PFSK-1 (cell line): ENCODE results near the gene GPR132.
A peak's percentile ranks its signal among the peaks of the same experiment; 100 is the strongest.

ENCODE experiments used
- FOXP2 ChIP-seq: optimal IDR thresholded peaks from 2 replicates; pipeline ENCODE3; 2011; ENCODE audit warnings: borderline replicate concordance, control low read depth, inconsistent platforms; ENCODE audit not compliant: insufficient read depth; ENCODE audit errors: extremely low read length, extremely low read depth
- POLR2AphosphoS5 ChIP-seq: IDR thresholded peaks from 2 replicates; pipeline ENCODE4 v1.6.1; 2012; ENCODE audit warnings: low read depth, mild to moderate bottlenecking, control low read depth, low read length, moderate library complexity
- SIN3A ChIP-seq: IDR thresholded peaks from 2 replicates; pipeline ENCODE4 v1.6.1; 2012; ENCODE audit warnings: mild to moderate bottlenecking, low read length, moderate library complexity, borderline replicate concordance; ENCODE audit not compliant: insufficient read depth
- TAF1 ChIP-seq: IDR thresholded peaks from 2 replicates; pipeline ENCODE4 v1.6.1; 2012; ENCODE audit warnings: low read length, control low read depth, borderline replicate concordance; ENCODE audit not compliant: insufficient read depth
- TF ChIP-seq, protein P1 (sequence below), 2 experiments: IDR thresholded peaks; 2 replicates each; pipeline versions ENCODE4 v1.6.1 to v1.8.0; 2011 to 2012; ENCODE audit warnings: low read depth in 2 of 2, low read length in 2 of 2, control low read depth in 1 of 2, inconsistent platforms in 1 of 2, mild to moderate bottlenecking in 1 of 2, moderate library complexity in 1 of 2; ENCODE audit not compliant: insufficient read depth in 1 of 2

Gene GPR132

DNA sequence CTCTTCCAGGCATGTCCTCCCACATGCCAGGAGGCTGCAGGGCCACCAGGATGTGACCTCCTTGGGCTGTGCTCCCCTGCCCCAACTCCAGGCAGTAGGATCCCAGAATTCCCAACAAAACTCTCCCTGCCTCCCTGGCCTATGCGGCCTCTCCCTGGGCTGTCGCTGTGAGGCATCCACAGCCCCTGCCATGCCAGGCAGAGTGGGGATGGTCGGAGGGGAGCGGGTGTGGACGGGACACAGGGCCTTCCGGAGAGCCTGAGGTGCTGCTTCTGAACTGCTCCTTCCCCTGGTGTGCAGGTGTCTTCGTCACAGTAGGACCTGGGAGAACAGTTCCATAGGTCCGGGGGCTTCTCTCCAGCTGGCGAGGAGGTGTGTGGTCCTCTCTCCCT, 18.3 kb downstream of the GPR132 start:
- TF ChIP-seq FOXP2 (no peak), TAF1 (no peak), SIN3A (no peak), POLR2AphosphoS5 (no peak)
- TF ChIP-seq, protein P1, sequence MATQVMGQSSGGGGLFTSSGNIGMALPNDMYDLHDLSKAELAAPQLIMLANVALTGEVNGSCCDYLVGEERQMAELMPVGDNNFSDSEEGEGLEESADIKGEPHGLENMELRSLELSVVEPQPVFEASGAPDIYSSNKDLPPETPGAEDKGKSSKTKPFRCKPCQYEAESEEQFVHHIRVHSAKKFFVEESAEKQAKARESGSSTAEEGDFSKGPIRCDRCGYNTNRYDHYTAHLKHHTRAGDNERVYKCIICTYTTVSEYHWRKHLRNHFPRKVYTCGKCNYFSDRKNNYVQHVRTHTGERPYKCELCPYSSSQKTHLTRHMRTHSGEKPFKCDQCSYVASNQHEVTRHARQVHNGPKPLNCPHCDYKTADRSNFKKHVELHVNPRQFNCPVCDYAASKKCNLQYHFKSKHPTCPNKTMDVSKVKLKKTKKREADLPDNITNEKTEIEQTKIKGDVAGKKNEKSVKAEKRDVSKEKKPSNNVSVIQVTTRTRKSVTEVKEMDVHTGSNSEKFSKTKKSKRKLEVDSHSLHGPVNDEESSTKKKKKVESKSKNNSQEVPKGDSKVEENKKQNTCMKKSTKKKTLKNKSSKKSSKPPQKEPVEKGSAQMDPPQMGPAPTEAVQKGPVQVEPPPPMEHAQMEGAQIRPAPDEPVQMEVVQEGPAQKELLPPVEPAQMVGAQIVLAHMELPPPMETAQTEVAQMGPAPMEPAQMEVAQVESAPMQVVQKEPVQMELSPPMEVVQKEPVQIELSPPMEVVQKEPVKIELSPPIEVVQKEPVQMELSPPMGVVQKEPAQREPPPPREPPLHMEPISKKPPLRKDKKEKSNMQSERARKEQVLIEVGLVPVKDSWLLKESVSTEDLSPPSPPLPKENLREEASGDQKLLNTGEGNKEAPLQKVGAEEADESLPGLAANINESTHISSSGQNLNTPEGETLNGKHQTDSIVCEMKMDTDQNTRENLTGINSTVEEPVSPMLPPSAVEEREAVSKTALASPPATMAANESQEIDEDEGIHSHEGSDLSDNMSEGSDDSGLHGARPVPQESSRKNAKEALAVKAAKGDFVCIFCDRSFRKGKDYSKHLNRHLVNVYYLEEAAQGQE (IDR thresholded peaks at IDR 0.05; ENCODE audit: insufficient read depth in 1 of 2, low read depth in 2 of 2, low read length in 2 of 2) = no peak

DNA sequence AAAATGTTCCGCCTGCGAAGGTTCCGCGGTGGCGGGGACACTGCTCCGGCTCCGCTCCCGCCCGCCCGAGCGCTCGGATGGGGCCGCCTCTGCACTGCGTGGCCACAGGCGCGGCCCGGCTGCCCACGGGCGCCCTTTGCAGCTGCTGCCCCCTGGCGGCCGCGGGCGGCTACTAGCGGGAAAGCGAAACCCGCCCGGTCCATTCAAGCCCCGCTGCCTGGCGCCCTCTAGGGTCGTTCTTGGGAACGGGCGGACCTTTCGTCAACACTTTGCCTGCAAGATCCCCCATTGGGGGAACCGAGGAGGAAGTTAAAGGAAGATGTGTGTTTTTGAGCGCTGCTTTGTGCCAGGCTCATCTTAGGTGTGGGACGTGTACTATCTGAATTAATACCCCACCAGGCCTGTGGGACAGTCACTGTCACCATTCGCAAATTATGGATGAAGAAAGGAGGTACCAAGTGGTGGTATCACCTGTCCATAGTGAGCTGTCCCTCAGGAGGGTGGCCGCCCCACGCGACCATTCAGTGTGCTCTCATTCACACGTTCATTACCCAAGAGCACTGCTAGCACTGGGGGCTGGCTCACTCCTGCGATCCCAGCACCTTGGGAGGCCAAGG, 19.4 kb downstream of the GPR132 start:
- TF ChIP-seq FOXP2 = peak; percentile 57
- TF ChIP-seq POLR2AphosphoS5 = no peak
- TF ChIP-seq SIN3A = no peak

DNA sequence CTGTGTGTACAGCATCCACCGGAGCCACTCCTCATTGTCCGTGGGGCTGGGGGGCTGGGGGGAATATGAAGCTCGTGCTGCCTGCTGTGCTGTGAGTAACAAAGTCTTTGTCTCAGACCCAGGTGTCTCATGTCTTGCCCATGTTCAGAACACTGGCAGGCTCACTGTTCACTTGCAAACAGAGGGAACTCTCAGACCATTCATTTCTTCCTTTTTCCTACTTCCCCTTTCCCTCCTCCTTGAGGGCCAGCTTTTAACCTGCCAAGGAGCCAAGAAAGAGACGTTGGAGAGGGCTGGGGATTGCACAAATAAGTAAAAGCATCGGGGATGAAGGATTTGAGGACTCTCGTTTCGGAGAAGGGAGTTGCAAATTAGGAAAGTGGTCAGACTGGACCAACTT, 21.6 kb downstream of the GPR132 start:
- TF ChIP-seq FOXP2 = no peak
- TF ChIP-seq, protein P1 (IDR thresholded peaks at IDR 0.05; ENCODE audit: insufficient read depth in 1 of 2, low read depth in 2 of 2, low read length in 2 of 2) = no peak
- TF ChIP-seq POLR2AphosphoS5 = no peak
- TF ChIP-seq SIN3A = no peak
- TF ChIP-seq TAF1 = no peak

DNA sequence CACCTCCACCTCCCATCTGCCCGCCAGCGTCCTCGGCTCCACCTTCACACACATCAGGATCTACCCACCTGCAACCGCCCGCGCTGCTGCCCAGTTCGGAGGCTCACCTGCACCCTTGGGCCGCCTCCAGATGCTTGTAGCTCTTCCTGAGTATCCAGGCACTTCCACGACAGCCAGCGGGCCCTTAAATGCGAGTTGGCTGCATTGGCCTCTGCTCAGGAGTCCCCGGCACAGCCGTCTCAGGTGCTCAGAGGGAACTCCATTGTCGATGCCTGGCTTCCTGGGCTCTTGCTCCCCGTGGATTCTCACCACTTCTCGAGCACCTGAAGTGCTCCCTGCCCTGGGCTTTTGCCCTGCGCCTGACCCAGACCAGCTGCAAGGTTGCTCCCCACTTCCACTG, 22.4 kb downstream of the GPR132 start:
- TF ChIP-seq SIN3A = no peak
- no peak for TF ChIP-seq POLR2AphosphoS5
- TF ChIP-seq, protein P1 (IDR thresholded peaks at IDR 0.05; ENCODE audit: insufficient read depth in 1 of 2, low read depth in 2 of 2, low read length in 2 of 2) = no peak
- TF ChIP-seq TAF1 = no peak
- TF ChIP-seq FOXP2 = no peak

DNA sequence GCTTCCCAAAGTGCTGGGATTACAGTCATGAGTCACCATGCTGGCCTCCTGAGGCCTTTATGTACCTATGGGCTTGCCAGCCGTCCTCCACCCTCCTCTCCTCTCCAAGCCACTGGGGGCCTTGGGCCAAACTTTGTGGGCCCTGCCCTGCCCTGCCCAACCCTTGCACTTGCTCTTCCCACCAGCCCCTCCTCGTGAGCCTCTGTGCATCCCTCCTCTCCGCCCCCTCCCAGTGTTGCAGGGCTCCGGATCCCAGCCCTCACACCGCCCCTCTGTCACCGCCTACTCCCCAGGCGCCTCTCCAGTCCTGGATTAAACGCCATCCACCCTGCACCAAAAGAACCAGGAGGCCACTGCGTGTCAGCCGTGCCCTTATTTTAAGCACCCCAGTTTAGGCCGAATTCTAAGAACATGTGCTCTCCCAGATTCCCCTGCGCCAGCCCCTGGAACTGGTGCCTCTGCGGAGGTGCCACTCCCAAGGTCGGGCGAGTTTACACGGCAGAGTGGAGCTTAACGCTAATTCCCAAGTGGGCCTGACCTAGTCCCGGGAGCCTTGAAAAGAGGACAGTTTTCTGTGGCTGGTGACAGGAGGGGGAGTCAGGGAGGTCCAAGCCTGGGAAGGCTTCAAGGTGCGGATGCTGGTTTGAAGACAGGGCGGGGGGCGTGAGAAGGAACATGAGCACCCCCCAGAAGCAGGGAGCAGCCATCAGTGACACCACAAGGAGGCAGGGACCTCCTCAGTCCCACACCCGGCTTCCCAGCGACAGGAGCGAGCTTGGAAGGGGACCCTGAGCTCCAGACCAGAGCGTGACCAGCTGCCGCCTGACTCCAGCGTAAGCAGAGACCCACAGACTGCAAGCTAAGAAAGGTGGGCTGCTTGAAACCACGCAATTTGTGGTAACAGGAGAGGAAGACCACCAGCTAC, 23.1 kb downstream of the GPR132 start:
- TF ChIP-seq, protein P1 (IDR thresholded peaks at IDR 0.05; ENCODE audit: insufficient read depth in 1 of 2, low read depth in 2 of 2, low read length in 2 of 2) = no peak
